Measurements from ENCODE around the gene NAB1. TPM values are rescaled to one million over a fixed set of nuclear protein-coding genes. Genes with fewer than 3 reads are reported as not detected.

The NAB1 gene
- total and polyA plus RNA-seq, 2 experiments from 2014 or later: 10.4 to 40.2 TPM

DNA sequence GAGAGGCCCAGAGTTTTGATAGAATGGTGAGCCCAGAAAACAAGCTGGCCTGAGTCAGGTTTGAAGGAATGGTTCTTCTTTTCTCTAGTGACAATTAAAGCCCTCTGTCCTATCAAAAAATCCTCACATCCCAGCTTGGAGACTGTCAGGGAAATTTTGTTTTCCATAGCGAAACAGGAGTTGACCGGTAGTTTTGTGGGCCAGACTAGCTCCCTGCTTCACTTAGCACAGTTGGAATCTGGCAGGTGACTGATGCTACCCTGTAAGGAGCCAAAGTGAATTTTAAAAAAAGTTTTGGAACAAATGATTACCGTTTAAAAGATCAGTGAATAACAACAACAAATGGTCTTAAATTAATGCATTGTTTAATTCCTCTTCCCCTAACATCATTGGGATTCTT, 6.7 kb downstream of the NAB1 start:
- Histone ChIP-seq H3K4me2 (no peak overlapping the region), H2AFZ (no peak overlapping the region), H3K9me2 (ENCODE audit: insufficient read depth) (no peaks in the 10 kb centered on the region), H3K27ac (ENCODE audit: low read depth) (no peak overlapping the region), H4K20me1 (replicated peaks; ENCODE audit: insufficient read depth) (peaks cover 11% of the 10 kb centered on the region; the same call in 1 of the 2 replicates), H3K79me2 (replicated peaks; ENCODE audit: insufficient read depth) (peaks cover 78% of the 10 kb centered on the region), H3K36me3 (ENCODE audit: insufficient read depth) (no peaks in the 10 kb centered on the region), H3K4me1 (ENCODE audit: insufficient read depth) (peaks cover 27% of the 10 kb centered on the region), H3F3A (replicated peaks; ENCODE audit: low read depth) (no peaks in the 10 kb centered on the region), H3K4me3 (no peak overlapping the region), H3K27me3 (ENCODE audit: insufficient read depth) (peaks cover 9% of the 10 kb centered on the region)
- Mint-ChIP-seq H3K27me3 (ENCODE audit: insufficient read depth, low read depth, poor library complexity) (peaks cover 3% of the 10 kb centered on the region), H3K4me1 (peaks cover 23% of the 10 kb centered on the region), H3K36me3 (ENCODE audit: low read depth) (no peaks in the 10 kb centered on the region; the same call in 2 of the 3 replicates), H3K27ac (no peak overlapping the region), H3K4me3 (no peak overlapping the region), H3K9me3 (no peaks in the 10 kb centered on the region)
- TF ChIP-seq, protein P1, sequence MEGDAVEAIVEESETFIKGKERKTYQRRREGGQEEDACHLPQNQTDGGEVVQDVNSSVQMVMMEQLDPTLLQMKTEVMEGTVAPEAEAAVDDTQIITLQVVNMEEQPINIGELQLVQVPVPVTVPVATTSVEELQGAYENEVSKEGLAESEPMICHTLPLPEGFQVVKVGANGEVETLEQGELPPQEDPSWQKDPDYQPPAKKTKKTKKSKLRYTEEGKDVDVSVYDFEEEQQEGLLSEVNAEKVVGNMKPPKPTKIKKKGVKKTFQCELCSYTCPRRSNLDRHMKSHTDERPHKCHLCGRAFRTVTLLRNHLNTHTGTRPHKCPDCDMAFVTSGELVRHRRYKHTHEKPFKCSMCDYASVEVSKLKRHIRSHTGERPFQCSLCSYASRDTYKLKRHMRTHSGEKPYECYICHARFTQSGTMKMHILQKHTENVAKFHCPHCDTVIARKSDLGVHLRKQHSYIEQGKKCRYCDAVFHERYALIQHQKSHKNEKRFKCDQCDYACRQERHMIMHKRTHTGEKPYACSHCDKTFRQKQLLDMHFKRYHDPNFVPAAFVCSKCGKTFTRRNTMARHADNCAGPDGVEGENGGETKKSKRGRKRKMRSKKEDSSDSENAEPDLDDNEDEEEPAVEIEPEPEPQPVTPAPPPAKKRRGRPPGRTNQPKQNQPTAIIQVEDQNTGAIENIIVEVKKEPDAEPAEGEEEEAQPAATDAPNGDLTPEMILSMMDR (conservative IDR thresholded peaks at IDR 0.05; ENCODE audit: low read depth in 2 of 2): no peak
- no peak for TF ChIP-seq EZH2phosphoT487 (IDR thresholded peaks at IDR 0.05; ENCODE audit: unreplicated experiment)
- TF ChIP-seq, protein P2, sequence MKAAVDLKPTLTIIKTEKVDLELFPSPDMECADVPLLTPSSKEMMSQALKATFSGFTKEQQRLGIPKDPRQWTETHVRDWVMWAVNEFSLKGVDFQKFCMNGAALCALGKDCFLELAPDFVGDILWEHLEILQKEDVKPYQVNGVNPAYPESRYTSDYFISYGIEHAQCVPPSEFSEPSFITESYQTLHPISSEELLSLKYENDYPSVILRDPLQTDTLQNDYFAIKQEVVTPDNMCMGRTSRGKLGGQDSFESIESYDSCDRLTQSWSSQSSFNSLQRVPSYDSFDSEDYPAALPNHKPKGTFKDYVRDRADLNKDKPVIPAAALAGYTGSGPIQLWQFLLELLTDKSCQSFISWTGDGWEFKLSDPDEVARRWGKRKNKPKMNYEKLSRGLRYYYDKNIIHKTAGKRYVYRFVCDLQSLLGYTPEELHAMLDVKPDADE (IDR thresholded peaks at IDR 0.05): no peak
- TF ChIP-seq ZNF331 (CRISPR knock-in tag; IDR thresholded peaks at IDR 0.05; ENCODE audit: low read depth): no peak
- TF ChIP-seq POLR2AphosphoS5 (IDR thresholded peaks at IDR 0.05; ENCODE audit: low read depth): no peak
- no peak for TF ChIP-seq ZNF114 (CRISPR knock-in tag; IDR thresholded peaks at IDR 0.05)
- TF ChIP-seq, protein P3, sequence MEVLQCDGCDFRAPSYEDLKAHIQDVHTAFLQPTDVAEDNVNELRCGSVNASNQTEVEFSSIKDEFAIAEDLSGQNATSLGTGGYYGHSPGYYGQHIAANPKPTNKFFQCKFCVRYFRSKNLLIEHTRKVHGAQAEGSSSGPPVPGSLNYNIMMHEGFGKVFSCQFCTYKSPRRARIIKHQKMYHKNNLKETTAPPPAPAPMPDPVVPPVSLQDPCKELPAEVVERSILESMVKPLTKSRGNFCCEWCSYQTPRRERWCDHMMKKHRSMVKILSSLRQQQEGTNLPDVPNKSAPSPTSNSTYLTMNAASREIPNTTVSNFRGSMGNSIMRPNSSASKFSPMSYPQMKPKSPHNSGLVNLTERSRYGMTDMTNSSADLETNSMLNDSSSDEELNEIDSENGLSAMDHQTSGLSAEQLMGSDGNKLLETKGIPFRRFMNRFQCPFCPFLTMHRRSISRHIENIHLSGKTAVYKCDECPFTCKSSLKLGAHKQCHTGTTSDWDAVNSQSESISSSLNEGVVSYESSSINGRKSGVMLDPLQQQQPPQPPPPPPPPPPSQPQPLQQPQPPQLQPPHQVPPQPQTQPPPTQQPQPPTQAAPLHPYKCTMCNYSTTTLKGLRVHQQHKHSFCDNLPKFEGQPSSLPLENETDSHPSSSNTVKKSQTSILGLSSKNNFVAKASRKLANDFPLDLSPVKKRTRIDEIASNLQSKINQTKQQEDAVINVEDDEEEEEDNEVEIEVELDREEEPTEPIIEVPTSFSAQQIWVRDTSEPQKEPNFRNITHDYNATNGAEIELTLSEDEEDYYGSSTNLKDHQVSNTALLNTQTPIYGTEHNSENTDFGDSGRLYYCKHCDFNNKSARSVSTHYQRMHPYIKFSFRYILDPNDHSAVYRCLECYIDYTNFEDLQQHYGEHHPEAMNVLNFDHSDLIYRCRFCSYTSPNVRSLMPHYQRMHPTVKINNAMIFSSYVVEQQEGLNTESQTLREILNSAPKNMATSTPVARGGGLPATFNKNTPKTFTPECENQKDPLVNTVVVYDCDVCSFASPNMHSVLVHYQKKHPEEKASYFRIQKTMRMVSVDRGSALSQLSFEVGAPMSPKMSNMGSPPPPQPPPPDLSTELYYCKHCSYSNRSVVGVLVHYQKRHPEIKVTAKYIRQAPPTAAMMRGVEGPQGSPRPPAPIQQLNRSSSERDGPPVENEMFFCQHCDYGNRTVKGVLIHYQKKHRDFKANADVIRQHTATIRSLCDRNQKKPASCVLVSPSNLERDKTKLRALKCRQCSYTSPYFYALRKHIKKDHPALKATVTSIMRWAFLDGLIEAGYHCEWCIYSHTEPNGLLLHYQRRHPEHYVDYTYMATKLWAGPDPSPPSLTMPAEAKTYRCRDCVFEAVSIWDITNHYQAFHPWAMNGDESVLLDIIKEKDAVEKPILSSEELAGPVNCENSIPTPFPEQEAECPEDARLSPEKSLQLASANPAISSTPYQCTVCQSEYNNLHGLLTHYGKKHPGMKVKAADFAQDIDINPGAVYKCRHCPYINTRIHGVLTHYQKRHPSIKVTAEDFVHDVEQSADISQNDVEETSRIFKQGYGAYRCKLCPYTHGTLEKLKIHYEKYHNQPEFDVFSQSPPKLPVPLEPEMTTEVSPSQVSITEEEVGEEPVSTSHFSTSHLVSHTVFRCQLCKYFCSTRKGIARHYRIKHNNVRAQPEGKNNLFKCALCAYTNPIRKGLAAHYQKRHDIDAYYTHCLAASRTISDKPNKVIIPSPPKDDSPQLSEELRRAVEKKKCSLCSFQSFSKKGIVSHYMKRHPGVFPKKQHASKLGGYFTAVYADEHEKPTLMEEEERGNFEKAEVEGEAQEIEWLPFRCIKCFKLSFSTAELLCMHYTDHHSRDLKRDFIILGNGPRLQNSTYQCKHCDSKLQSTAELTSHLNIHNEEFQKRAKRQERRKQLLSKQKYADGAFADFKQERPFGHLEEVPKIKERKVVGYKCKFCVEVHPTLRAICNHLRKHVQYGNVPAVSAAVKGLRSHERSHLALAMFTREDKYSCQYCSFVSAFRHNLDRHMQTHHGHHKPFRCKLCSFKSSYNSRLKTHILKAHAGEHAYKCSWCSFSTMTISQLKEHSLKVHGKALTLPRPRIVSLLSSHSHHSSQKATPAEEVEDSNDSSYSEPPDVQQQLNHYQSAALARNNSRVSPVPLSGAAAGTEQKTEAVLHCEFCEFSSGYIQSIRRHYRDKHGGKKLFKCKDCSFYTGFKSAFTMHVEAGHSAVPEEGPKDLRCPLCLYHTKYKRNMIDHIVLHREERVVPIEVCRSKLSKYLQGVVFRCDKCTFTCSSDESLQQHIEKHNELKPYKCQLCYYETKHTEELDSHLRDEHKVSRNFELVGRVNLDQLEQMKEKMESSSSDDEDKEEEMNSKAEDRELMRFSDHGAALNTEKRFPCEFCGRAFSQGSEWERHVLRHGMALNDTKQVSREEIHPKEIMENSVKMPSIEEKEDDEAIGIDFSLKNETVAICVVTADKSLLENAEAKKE (CRISPR knock-in tag; IDR thresholded peaks at IDR 0.05): no peak
- TF ChIP-seq CREB1 (CRISPR knock-in tag; IDR thresholded peaks at IDR 0.05; ENCODE audit: low read depth): no peak
- no peak for TF ChIP-seq JUNB (IDR thresholded peaks at IDR 0.05; ENCODE audit: unreplicated experiment)
- no peak for TF ChIP-seq NANOG (IDR thresholded peaks at IDR 0.05; ENCODE audit: borderline replicate concordance)
- TF ChIP-seq EZH2 (IDR thresholded peaks at IDR 0.05; ENCODE audit: low read depth, unreplicated experiment): no peak
- TF ChIP-seq, protein P4, sequence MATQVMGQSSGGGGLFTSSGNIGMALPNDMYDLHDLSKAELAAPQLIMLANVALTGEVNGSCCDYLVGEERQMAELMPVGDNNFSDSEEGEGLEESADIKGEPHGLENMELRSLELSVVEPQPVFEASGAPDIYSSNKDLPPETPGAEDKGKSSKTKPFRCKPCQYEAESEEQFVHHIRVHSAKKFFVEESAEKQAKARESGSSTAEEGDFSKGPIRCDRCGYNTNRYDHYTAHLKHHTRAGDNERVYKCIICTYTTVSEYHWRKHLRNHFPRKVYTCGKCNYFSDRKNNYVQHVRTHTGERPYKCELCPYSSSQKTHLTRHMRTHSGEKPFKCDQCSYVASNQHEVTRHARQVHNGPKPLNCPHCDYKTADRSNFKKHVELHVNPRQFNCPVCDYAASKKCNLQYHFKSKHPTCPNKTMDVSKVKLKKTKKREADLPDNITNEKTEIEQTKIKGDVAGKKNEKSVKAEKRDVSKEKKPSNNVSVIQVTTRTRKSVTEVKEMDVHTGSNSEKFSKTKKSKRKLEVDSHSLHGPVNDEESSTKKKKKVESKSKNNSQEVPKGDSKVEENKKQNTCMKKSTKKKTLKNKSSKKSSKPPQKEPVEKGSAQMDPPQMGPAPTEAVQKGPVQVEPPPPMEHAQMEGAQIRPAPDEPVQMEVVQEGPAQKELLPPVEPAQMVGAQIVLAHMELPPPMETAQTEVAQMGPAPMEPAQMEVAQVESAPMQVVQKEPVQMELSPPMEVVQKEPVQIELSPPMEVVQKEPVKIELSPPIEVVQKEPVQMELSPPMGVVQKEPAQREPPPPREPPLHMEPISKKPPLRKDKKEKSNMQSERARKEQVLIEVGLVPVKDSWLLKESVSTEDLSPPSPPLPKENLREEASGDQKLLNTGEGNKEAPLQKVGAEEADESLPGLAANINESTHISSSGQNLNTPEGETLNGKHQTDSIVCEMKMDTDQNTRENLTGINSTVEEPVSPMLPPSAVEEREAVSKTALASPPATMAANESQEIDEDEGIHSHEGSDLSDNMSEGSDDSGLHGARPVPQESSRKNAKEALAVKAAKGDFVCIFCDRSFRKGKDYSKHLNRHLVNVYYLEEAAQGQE (IDR thresholded peaks at IDR 0.05; ENCODE audit: unreplicated experiment): no peak
- TF ChIP-seq STAT1 (IDR thresholded peaks at IDR 0.05; ENCODE audit: unreplicated experiment): no peak
- no peak for DNase-seq (ENCODE audit: low spot score)
- ATAC-seq: no peak

All from GM23338 (cell line).